Measurements from ENCODE around the gene TMSB10.

Gene TMSB10

DNA sequence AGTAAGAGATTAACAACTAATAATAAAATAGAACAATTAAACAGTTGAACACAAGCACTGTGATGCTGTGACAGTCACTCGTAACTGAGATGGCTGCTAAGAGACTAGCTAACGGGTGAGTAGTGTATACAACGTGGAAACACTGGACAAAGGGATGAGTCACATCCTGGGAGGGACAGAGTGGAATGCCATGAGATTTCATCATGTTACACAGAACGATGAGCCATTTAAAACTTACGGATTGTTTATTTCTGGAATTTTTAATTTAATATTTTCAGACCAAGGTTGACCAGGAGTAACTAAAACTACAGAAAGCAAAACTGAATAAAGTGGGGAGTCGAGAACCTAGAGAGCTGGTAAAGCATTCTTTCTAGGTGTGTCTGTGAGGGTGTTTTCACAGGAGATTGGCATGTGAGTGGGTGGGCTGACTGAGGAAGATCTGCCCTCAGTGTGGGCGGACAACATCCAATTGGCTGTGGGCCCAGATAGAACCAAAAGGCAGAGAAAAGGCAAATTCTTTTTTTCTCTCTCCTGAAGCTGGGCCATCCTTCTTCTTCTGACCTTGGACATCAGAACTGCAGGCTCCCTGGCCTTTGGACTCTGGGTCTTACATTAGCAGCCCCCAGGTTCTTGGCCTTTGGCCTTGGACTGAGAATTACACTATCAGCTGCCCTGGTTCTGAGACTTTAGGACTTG, 14.6 kb downstream of the TMSB10 start:
- no peaks in the 10 kb centered on the region for H3K79me2 ChIP-seq (ENCODE audit: insufficient read depth, low read length)
- H3K9me2 ChIP-seq (replicated peaks; ENCODE audit: insufficient read depth, low read length), result no peaks in the 10 kb centered on the region
- no peak overlapping the region for H3K4me2 ChIP-seq (ENCODE audit: low read depth, low read length, poor library complexity, severe bottlenecking)
- H3K27me3 ChIP-seq (ENCODE audit: low read length), result no peaks in the 10 kb centered on the region
- no peaks in the 10 kb centered on the region for H4K20me1 ChIP-seq (ENCODE audit: low read depth, low read length)
- no peak overlapping the region for H3K4me3 ChIP-seq (ENCODE audit: insufficient read depth, low read length, poor library complexity, severe bottlenecking)
- H3K9me3 ChIP-seq (ENCODE audit: insufficient read depth, low read length), result no peaks in the 10 kb centered on the region
- no peaks in the 10 kb centered on the region for H3K36me3 ChIP-seq (ENCODE audit: low read length)
- H3K27ac ChIP-seq (ENCODE audit: low read depth, low read length), result no peak overlapping the region
- no peaks in the 10 kb centered on the region for H3F3A ChIP-seq (ENCODE audit: insufficient read depth)
- no peak overlapping the region for H3K9ac ChIP-seq (ENCODE audit: low read length)
- TF ChIP-seq EZH2phosphoT487 (conservative IDR thresholded peaks at IDR 0.05; ENCODE audit: low read length), result no peak
- no peak overlapping the region for H2AFZ ChIP-seq (ENCODE audit: low read depth, low read length, severe bottlenecking)

DNA sequence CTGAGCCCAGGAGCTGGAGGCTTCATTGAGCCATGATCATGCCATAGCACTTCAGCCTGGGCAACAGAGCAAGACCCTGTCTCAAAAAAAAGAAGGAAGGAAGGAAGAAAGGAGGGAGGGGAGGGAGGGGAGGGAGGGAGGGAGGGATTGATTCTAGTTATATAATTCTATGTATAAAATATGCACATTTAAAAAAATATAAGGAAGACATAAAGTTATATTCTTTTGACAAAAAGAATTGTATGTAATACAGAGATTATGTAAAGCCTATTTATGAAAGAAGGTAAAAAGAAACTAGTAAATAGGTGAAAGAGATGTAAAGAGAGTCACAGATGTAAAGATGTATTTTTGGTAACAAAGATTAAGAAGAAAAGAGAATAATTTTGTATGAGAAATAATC, 17.6 kb downstream of the TMSB10 start:
- H3F3A ChIP-seq (ENCODE audit: insufficient read depth), result peaks cover 13% of the 10 kb centered on the region; the same call in 1 of the 2 replicates
- TF ChIP-seq, protein P1, sequence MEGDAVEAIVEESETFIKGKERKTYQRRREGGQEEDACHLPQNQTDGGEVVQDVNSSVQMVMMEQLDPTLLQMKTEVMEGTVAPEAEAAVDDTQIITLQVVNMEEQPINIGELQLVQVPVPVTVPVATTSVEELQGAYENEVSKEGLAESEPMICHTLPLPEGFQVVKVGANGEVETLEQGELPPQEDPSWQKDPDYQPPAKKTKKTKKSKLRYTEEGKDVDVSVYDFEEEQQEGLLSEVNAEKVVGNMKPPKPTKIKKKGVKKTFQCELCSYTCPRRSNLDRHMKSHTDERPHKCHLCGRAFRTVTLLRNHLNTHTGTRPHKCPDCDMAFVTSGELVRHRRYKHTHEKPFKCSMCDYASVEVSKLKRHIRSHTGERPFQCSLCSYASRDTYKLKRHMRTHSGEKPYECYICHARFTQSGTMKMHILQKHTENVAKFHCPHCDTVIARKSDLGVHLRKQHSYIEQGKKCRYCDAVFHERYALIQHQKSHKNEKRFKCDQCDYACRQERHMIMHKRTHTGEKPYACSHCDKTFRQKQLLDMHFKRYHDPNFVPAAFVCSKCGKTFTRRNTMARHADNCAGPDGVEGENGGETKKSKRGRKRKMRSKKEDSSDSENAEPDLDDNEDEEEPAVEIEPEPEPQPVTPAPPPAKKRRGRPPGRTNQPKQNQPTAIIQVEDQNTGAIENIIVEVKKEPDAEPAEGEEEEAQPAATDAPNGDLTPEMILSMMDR (IDR thresholded peaks at IDR 0.05; ENCODE audit: insufficient read depth, low read length, poor library complexity, severe bottlenecking), result no peak
- no peak for TF ChIP-seq EZH2phosphoT487 (conservative IDR thresholded peaks at IDR 0.05; ENCODE audit: low read length)
- H3K4me3 ChIP-seq (ENCODE audit: insufficient read depth, low read length, poor library complexity, severe bottlenecking), result no peak overlapping the region
- no peaks in the 10 kb centered on the region for H3K9me2 ChIP-seq (replicated peaks; ENCODE audit: insufficient read depth, low read length)
- H3K27ac ChIP-seq (ENCODE audit: low read depth, low read length), result no peak overlapping the region
- H3K4me2 ChIP-seq (ENCODE audit: low read depth, low read length, poor library complexity, severe bottlenecking), result no peak overlapping the region
- no peaks in the 10 kb centered on the region for H3K36me3 ChIP-seq (ENCODE audit: low read length)
- no peaks in the 10 kb centered on the region for H3K79me2 ChIP-seq (ENCODE audit: insufficient read depth, low read length)
- H3K27me3 ChIP-seq (ENCODE audit: low read length), result no peaks in the 10 kb centered on the region
- H3K9me3 ChIP-seq (ENCODE audit: insufficient read depth, low read length), result no peaks in the 10 kb centered on the region
- no peak overlapping the region for H2AFZ ChIP-seq (ENCODE audit: low read depth, low read length, severe bottlenecking)
- H3K9ac ChIP-seq (ENCODE audit: low read length), result no peak overlapping the region
- H4K20me1 ChIP-seq (ENCODE audit: low read depth, low read length), result no peaks in the 10 kb centered on the region

DNA sequence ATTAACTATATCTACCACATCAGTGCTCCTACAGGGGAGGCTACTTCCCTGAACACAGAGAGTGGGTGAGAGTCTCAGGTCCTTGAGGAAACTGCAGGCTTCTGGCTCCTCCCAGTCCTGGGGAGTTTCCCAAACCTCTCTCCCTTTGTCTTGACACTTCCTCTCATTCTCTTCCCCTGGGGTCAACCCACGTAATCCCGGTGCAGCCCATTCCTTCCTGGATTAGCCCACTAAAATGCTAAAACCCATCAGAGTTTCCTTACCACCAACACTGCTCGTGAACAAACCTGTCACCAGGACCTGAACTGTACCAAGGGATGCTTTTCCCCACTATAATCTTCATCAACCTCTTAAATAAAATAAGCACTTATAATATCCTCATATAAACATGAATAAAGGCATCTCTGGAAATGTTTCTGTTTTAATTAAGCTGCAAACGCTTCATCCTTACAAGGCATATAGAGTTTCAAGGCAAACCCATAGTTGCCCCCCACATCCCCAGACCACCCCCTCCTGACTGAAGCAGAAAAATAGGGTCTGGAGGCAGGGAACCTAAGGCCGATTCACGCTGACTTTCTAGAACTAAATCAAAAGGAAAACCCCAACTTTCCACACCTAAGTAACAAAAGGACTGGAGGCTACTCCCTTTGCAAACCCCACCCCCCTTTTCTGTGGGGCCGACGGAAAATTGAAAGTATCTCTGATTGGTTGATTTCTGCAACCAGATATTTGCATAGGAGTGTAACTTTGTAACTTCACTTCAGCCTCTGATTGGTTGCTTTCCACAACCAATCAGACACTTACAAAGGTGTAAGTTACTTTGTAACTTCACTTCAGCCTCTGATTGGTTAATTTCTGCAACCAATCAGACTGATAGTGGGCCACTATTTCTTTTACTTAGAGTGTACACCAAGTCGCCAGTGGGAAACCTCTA, 19.0 kb downstream of the TMSB10 start:
- Histone ChIP-seq H3K27ac (ENCODE audit: low read depth, low read length) (no peak overlapping the region), H3K36me3 (ENCODE audit: low read length) (no peaks in the 10 kb centered on the region), H3K79me2 (ENCODE audit: insufficient read depth, low read length) (no peaks in the 10 kb centered on the region), H3F3A (ENCODE audit: insufficient read depth) (peaks cover 13% of the 10 kb centered on the region; the same call in 1 of the 2 replicates), H3K27me3 (ENCODE audit: low read length) (no peaks in the 10 kb centered on the region), H3K4me2 (ENCODE audit: low read depth, low read length, poor library complexity, severe bottlenecking) (no peak overlapping the region), H4K20me1 (ENCODE audit: low read depth, low read length) (no peaks in the 10 kb centered on the region), H3K9me2 (replicated peaks; ENCODE audit: insufficient read depth, low read length) (no peaks in the 10 kb centered on the region), H3K9me3 (ENCODE audit: insufficient read depth, low read length) (no peaks in the 10 kb centered on the region), H2AFZ (ENCODE audit: low read depth, low read length, severe bottlenecking) (no peak overlapping the region), H3K4me3 (ENCODE audit: insufficient read depth, low read length, poor library complexity, severe bottlenecking) (no peak overlapping the region), H3K9ac (ENCODE audit: low read length) (no peak overlapping the region)
- TF ChIP-seq EZH2phosphoT487 (conservative IDR thresholded peaks at IDR 0.05; ENCODE audit: low read length), result no peak
- TF ChIP-seq, protein P1 (IDR thresholded peaks at IDR 0.05; ENCODE audit: insufficient read depth, low read length, poor library complexity, severe bottlenecking), result no peak
